HEK293 (cell line): ENCODE results near the gene SULF2.

Experiments
- CTCF ChIA-PET: fragments of 350-600 bp; formaldehyde crosslinking; extraction: SDS; loops from one replicate; lab custom pipeline; 2021; ENCODE audit warnings: antibody characterized with exemption; lab: Yijun Ruan, JAX
- POLR2A ChIA-PET: fragments of 300-600 bp; formaldehyde crosslinking; extraction: SDS; loops from one replicate; lab custom pipeline; 2020; ENCODE audit warnings: antibody characterized with exemption, inconsistent platforms; lab: Yijun Ruan, JAX
- H3K27ac ChIP-seq: fragments of 200-500 bp; sonication (Bioruptor generic); 2 replicates; pipeline ENCODE4 v1.5.1; 2014; ENCODE audit warnings: low read depth, low read length, control low read depth, inconsistent platforms; ENCODE audit errors: extremely low read depth
- H3K36me3 ChIP-seq, 2 experiments: fragments of 200-500 bp in 1 of 2; sonication (Bioruptor generic) in 1 of 2; 1 replicate in 1 of 2; 2 replicates in 1 of 2; pipeline ENCODE4 v1.5.1; 2014 to 2017; ENCODE audit warnings: inconsistent platforms in 2 of 2, low read length in 2 of 2; ENCODE audit not compliant: control insufficient read depth in 2 of 2, insufficient read depth in 1 of 2
- H3K4me1 ChIP-seq: fragments of 200-500 bp; sonication (Bioruptor generic); 2 replicates; pipeline ENCODE4 v1.5.1; 2014; ENCODE audit warnings: mild to moderate bottlenecking, low read length, inconsistent platforms; ENCODE audit not compliant: control insufficient read depth, insufficient read depth
- H3K4me3 ChIP-seq: 2 replicates; pipeline ENCODE4 v1.5.1; 2011; ENCODE audit warnings: low read depth, mild to moderate bottlenecking, control low read depth, low read length, moderate library complexity
- H3K9me3 ChIP-seq: fragments of 200-500 bp; sonication (Bioruptor generic); 2 replicates; pipeline ENCODE4 v1.5.1; 2014; ENCODE audit warnings: low read depth, low read length, inconsistent platforms; ENCODE audit not compliant: control insufficient read depth, insufficient read depth
- CTCF ChIP-seq: fragments of 450-650 bp; formaldehyde crosslinking; IDR thresholded peaks from 2 replicates; pipeline ENCODE4 v1.5.1; 2016; ENCODE audit warnings: missing biosample characterization, missing genetic modification characterization
- GLI4 ChIP-seq: fragments of 450-650 bp; formaldehyde crosslinking; IDR thresholded peaks from 2 replicates; pipeline ENCODE4 v1.5.1; 2016; ENCODE audit warnings: missing biosample characterization, missing genetic modification characterization
- IKZF3 ChIP-seq: fragments of 450-650 bp; IDR thresholded peaks from 2 replicates; pipeline ENCODE4 v1.5.0; 2018; ENCODE audit warnings: missing biosample characterization, mild to moderate bottlenecking, missing genetic modification characterization, moderate library complexity
- KLF9 ChIP-seq: fragments of 450-650 bp; formaldehyde crosslinking; IDR thresholded peaks from 2 replicates; pipeline ENCODE4 v1.5.1; 2016; ENCODE audit warnings: missing biosample characterization, missing genetic modification characterization, low read depth
- OVOL3 ChIP-seq: fragments of 450-650 bp; formaldehyde crosslinking; IDR thresholded peaks from 2 replicates; pipeline ENCODE4 v1.5.1; 2016; ENCODE audit warnings: missing biosample characterization, missing genetic modification characterization
- SCRT1 ChIP-seq: fragments of 450-650 bp; formaldehyde crosslinking; IDR thresholded peaks from 2 replicates; pipeline ENCODE4 v1.5.1; 2016; ENCODE audit warnings: missing biosample characterization, missing genetic modification characterization, borderline replicate concordance
- SETDB1 ChIP-seq: IDR thresholded peaks from one replicate; pipeline ENCODE4 v1.6.1; 2017; ENCODE audit warnings: mild to moderate bottlenecking, low read length, moderate library complexity, mixed read lengths; ENCODE audit not compliant: insufficient read length
- SP7 ChIP-seq: fragments of 450-650 bp; formaldehyde crosslinking; IDR thresholded peaks from 2 replicates; pipeline ENCODE4 v1.5.1; 2016; ENCODE audit warnings: missing biosample characterization, missing genetic modification characterization
- TSHZ1 ChIP-seq: fragments of 450-650 bp; formaldehyde crosslinking; IDR thresholded peaks from 2 replicates; pipeline ENCODE4 v1.5.1; 2016; ENCODE audit warnings: missing biosample characterization, missing genetic modification characterization, borderline replicate concordance
- ZFP3 ChIP-seq: fragments of 450-650 bp; formaldehyde crosslinking; IDR thresholded peaks from 2 replicates; pipeline ENCODE4 v1.5.1; 2016; ENCODE audit warnings: low read depth, missing biosample characterization, missing genetic modification characterization
- ZNF19 ChIP-seq: fragments of 450-650 bp; formaldehyde crosslinking; IDR thresholded peaks from 2 replicates; pipeline ENCODE4; 2016; ENCODE audit warnings: missing biosample characterization, missing genetic modification characterization, low read depth
- ZNF274 ChIP-seq, 2 experiments: fragments of 200-500 bp in 1 of 2; fragments of 450-650 bp in 1 of 2; sonication (Bioruptor generic) in 1 of 2; formaldehyde crosslinking in 1 of 2; IDR thresholded peaks; 2 replicates each; pipeline versions ENCODE4 v1.5.1 to v1.6.1; 2014 to 2016; ENCODE audit warnings: borderline replicate concordance in 1 of 2, inconsistent platforms in 1 of 2, low read length in 1 of 2, missing biosample characterization in 1 of 2, missing genetic modification characterization in 1 of 2
- ZNF366 ChIP-seq: fragments of 450-650 bp; formaldehyde crosslinking; conservative IDR thresholded peaks from 2 replicates; pipeline ENCODE4 v1.5.1; 2016; ENCODE audit warnings: missing biosample characterization, missing genetic modification characterization
- ZNF513 ChIP-seq: fragments of 450-650 bp; IDR thresholded peaks from 2 replicates; pipeline ENCODE4 v1.5.1; 2018; ENCODE audit warnings: missing biosample characterization, missing genetic modification characterization
- ZNF521 ChIP-seq: fragments of 450-650 bp; formaldehyde crosslinking; IDR thresholded peaks from 2 replicates; pipeline ENCODE4 v1.5.1; 2017; ENCODE audit warnings: missing biosample characterization, mild to moderate bottlenecking, missing genetic modification characterization
- ZNF558 ChIP-seq: fragments of 450-650 bp; formaldehyde crosslinking; IDR thresholded peaks from 2 replicates; pipeline ENCODE4 v1.5.1; 2016; ENCODE audit warnings: missing biosample characterization, missing genetic modification characterization
- ZNF626 ChIP-seq: fragments of 450-650 bp; sonication (Bioruptor Pico); formaldehyde crosslinking; IDR thresholded peaks from 2 replicates; pipeline ENCODE4 v1.5.1; 2018; ENCODE audit warnings: missing biosample characterization, missing genetic modification characterization, inconsistent platforms
- ZNF670 ChIP-seq: fragments of 450-650 bp; formaldehyde crosslinking; IDR thresholded peaks from 2 replicates; pipeline ENCODE4 v1.5.1; 2016; ENCODE audit warnings: missing biosample characterization, missing genetic modification characterization, low read depth
- ZNF677 ChIP-seq: fragments of 450-650 bp; IDR thresholded peaks from 2 replicates; pipeline ENCODE4 v1.5.0; 2018; ENCODE audit warnings: missing biosample characterization, mild to moderate bottlenecking, missing genetic modification characterization, moderate library complexity
- ZNF776 ChIP-seq: fragments of 450-650 bp; formaldehyde crosslinking; IDR thresholded peaks from 2 replicates; pipeline ENCODE4 v1.5.0; 2017; ENCODE audit warnings: missing biosample characterization, missing genetic modification characterization, borderline replicate concordance
- ZNF777 ChIP-seq: fragments of 450-650 bp; formaldehyde crosslinking; IDR thresholded peaks from 2 replicates; pipeline ENCODE4 v1.5.1; 2017; ENCODE audit warnings: missing biosample characterization, missing genetic modification characterization, borderline replicate concordance
- TF ChIP-seq, protein P1 (sequence below): fragments of 450-650 bp; formaldehyde crosslinking; IDR thresholded peaks from 2 replicates; pipeline ENCODE4 v1.5.1; 2016; ENCODE audit warnings: missing biosample characterization, missing genetic modification characterization
- TF ChIP-seq, protein P2 (sequence below): fragments of 450-650 bp; formaldehyde crosslinking; IDR thresholded peaks from 2 replicates; pipeline ENCODE4 v1.5.0; 2017; ENCODE audit warnings: missing biosample characterization, missing genetic modification characterization, borderline replicate concordance
- TF ChIP-seq, protein P3 (sequence below): sonication (generic); formaldehyde crosslinking; IDR thresholded peaks from 2 replicates; pipeline ENCODE4 v1.8.1; 2022; ENCODE audit warnings: mild to moderate bottlenecking, moderate library complexity, missing genetic modification reagents

The SULF2 gene

DNA sequence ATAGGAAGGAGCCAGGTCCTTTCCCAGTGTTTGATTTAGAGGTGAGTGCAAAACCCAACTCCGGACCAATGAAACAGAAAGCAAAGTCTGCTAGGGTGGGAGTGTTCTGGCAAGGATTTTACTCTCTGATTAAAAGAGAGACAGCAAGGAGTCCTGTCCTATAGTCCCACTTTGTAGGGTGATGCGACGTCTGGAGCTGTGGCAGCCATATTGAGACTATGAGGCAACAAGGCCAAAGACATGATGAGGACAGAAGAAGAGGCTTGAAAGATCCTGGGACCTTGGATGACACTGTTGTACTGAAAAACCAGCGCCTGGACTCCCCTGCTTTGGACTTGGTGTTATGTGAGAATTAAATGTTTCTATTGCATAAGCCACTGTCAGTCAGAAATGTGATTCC lies 8.1 kb downstream of the SULF2 start:
- H3K4me1 ChIP-seq = no peaks in the 10 kb centered on the region
- H3K36me3 ChIP-seq = peaks cover 0 to 12% of the 10 kb centered on the region in 2 experiments; a peak in 1 of 3 replicates
- POLR2A ChIA-PET = interaction anchor here (1.5 kb wide), 1 partner anchor 9 kb away, joined by 5 read pairs; no protein-coding TSS in a partner anchor
- no peaks in the 10 kb centered on the region for H3K9me3 ChIP-seq
- H3K27ac ChIP-seq = no peak overlapping the region
- H3K4me3 ChIP-seq = no peak overlapping the region
- CTCF ChIA-PET = interaction anchor here (2.5 kb wide), 1 partner anchor 10 kb away, joined by 11 read pairs; no protein-coding TSS in a partner anchor
- TF ChIP-seq ZNF677 (no peak), ZNF626 (no peak), OVOL3 (tag by site-specific recombination) (no peak), ZNF513 (tag by site-specific recombination) (no peak), ZNF274 (IDR thresholded peaks at IDR 0.05; ENCODE audit: low read length) (no peak), ZNF274 (tag by site-specific recombination; IDR thresholded peaks at IDR 0.05; ENCODE audit: borderline replicate concordance) (no peak), SCRT1 (tag by site-specific recombination) (no peak), GLI4 (no peak), SP7 (tag by site-specific recombination) (0 out of 2 replicates have a peak, but pooled peaks have one; percentile 14), KLF9 (tag by site-specific recombination) (no peak), ZNF19 (tag by site-specific recombination) (no peak), ZNF366 (tag by site-specific recombination) (no peak), CTCF (tag by site-specific recombination) (no peak), ZNF776 (no peak), TSHZ1 (tag by site-specific recombination) (no peak), IKZF3 (no peak), ZNF777 (tag by site-specific recombination) (no peak), ZNF558 (tag by site-specific recombination) (no peak), ZNF670 (tag by site-specific recombination) (no peak), SETDB1 (peak; percentile 69), ZFP3 (tag by site-specific recombination) (no peak), ZNF521 (tag by site-specific recombination) (no peak)
- TF ChIP-seq, protein P1, sequence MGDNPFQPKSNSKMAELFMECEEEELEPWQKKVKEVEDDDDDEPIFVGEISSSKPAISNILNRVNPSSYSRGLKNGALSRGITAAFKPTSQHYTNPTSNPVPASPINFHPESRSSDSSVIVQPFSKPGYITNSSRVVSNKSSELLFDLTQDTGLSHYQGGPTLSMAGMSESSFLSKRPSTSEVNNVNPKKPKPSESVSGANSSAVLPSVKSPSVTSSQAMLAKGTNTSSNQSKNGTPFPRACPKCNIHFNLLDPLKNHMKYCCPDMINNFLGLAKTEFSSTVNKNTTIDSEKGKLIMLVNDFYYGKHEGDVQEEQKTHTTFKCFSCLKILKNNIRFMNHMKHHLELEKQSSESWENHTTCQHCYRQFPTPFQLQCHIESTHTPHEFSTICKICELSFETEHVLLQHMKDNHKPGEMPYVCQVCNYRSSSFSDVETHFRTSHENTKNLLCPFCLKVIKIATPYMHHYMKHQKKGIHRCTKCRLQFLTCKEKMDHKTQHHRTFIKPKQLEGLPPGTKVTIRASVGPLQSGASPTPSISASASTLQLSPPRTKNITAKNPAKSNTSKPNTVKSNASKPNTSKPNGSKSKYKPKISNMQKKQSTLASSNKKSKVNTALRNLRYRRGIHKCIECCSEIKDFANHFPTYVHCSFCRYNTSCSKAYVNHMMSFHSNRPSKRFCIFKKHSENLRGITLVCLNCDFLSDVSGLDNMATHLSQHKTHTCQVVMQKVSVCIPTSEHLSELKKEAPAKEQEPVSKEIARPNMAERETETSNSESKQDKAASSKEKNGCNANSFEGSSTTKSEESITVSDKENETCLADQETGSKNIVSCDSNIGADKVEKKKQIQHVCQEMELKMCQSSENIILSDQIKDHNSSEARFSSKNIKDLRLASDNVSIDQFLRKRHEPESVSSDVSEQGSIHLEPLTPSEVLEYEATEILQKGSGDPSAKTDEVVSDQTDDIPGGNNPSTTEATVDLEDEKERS = peak; percentile 89
- TF ChIP-seq, protein P2, sequence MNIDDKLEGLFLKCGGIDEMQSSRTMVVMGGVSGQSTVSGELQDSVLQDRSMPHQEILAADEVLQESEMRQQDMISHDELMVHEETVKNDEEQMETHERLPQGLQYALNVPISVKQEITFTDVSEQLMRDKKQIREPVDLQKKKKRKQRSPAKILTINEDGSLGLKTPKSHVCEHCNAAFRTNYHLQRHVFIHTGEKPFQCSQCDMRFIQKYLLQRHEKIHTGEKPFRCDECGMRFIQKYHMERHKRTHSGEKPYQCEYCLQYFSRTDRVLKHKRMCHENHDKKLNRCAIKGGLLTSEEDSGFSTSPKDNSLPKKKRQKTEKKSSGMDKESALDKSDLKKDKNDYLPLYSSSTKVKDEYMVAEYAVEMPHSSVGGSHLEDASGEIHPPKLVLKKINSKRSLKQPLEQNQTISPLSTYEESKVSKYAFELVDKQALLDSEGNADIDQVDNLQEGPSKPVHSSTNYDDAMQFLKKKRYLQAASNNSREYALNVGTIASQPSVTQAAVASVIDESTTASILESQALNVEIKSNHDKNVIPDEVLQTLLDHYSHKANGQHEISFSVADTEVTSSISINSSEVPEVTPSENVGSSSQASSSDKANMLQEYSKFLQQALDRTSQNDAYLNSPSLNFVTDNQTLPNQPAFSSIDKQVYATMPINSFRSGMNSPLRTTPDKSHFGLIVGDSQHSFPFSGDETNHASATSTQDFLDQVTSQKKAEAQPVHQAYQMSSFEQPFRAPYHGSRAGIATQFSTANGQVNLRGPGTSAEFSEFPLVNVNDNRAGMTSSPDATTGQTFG (tag by site-specific recombination) = no peak
- TF ChIP-seq, protein P3, sequence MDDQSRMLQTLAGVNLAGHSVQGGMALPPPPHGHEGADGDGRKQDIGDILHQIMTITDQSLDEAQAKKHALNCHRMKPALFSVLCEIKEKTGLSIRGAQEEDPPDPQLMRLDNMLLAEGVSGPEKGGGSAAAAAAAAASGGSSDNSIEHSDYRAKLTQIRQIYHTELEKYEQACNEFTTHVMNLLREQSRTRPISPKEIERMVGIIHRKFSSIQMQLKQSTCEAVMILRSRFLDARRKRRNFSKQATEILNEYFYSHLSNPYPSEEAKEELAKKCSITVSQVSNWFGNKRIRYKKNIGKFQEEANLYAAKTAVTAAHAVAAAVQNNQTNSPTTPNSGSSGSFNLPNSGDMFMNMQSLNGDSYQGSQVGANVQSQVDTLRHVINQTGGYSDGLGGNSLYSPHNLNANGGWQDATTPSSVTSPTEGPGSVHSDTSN (CRISPR knock-in tag) = no peak
